Measurements from ENCODE around the gene BPTF.

BPTF gene

GRCh38 chr17:68019675-68020408 lies 194.5 kb downstream of the BPTF start:
- POLR2A ChIA-PET, result interaction anchor here (0.6 to 2.2 kb wide), 17 partner anchors 9 to 437 kb away, joined by 3 to 40 read pairs (median 4); partner anchors contain the start of genes AMZ2, C17orf58, KPNA2 and WIPI1
- Histone ChIP-seq H3K4me1 (ENCODE audit: control insufficient read depth, insufficient read depth, low read length) (no peaks in the 10 kb centered on the region; the same call in 1 of the 2 replicates), H3K4me3 (ENCODE audit: low read depth, low read length) (peak overlapping the region; percentile 47), H3K36me3 (ENCODE audit: control insufficient read depth in 2 of 2, insufficient read depth in 1 of 2, low read length in 2 of 2) (no peaks in the 10 kb centered on the region), H3K27ac (ENCODE audit: extremely low read depth, low read depth, low read length) (peak overlapping the region; percentile 80), H3K9me3 (ENCODE audit: control insufficient read depth, insufficient read depth, low read depth, low read length) (no peaks in the 10 kb centered on the region)
- CTCF ChIA-PET, result interaction anchor here (0.6 to 1.8 kb wide), 11 partner anchors 9 to 1155 kb away, joined by 3 to 15 read pairs (median 4); partner anchors contain the start of gene C17orf58
- TF ChIP-seq ZNF677 (tag by site-specific recombination; IDR thresholded peaks at IDR 0.05), result no peak
- TF ChIP-seq ZNF518A (tag by site-specific recombination; conservative IDR thresholded peaks at IDR 0.05; ENCODE audit: low read depth), result peak; percentile 33; the same call in 1 of the 2 replicates
- TF ChIP-seq SETDB1 (IDR thresholded peaks at IDR 0.05; ENCODE audit: insufficient read length, low read length), result peak; percentile 16
- TF ChIP-seq WT1 (tag by site-specific recombination; IDR thresholded peaks at IDR 0.05), result peak; percentile 50; the same call in 1 of the 2 replicates
- TF ChIP-seq ZBTB1 (tag by site-specific recombination; IDR thresholded peaks at IDR 0.05), result peak; percentile 55; the same call in 1 of the 2 replicates
- peak; percentile 96 for TF ChIP-seq ZNF366 (tag by site-specific recombination; conservative IDR thresholded peaks at IDR 0.05)
- 0 out of 2 replicates have a peak, but pooled peaks have one; percentile 23 for TF ChIP-seq HOXC10 (CRISPR knock-in tag; IDR thresholded peaks at IDR 0.05)
- TF ChIP-seq ZNF558 (tag by site-specific recombination; IDR thresholded peaks at IDR 0.05), result peak; percentile 93
- no peak; the same call in 1 of the 2 replicates for TF ChIP-seq ZNF174 (tag by site-specific recombination; IDR thresholded peaks at IDR 0.05)
- peak; percentile 94 for TF ChIP-seq ZNF549 (tag by site-specific recombination; IDR thresholded peaks at IDR 0.05)
- peak; percentile 98 for TF ChIP-seq KLF17 (tag by site-specific recombination; IDR thresholded peaks at IDR 0.05)
- TF ChIP-seq ZNF629 (tag by site-specific recombination; IDR thresholded peaks at IDR 0.05), result peak; percentile 94
- TF ChIP-seq ZNF555 (tag by site-specific recombination; conservative IDR thresholded peaks at IDR 0.05), result no peak
- TF ChIP-seq, protein P1, sequence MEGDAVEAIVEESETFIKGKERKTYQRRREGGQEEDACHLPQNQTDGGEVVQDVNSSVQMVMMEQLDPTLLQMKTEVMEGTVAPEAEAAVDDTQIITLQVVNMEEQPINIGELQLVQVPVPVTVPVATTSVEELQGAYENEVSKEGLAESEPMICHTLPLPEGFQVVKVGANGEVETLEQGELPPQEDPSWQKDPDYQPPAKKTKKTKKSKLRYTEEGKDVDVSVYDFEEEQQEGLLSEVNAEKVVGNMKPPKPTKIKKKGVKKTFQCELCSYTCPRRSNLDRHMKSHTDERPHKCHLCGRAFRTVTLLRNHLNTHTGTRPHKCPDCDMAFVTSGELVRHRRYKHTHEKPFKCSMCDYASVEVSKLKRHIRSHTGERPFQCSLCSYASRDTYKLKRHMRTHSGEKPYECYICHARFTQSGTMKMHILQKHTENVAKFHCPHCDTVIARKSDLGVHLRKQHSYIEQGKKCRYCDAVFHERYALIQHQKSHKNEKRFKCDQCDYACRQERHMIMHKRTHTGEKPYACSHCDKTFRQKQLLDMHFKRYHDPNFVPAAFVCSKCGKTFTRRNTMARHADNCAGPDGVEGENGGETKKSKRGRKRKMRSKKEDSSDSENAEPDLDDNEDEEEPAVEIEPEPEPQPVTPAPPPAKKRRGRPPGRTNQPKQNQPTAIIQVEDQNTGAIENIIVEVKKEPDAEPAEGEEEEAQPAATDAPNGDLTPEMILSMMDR (tag by site-specific recombination; IDR thresholded peaks at IDR 0.05), result peak; percentile 91
- TF ChIP-seq ZNF280D (tag by site-specific recombination; IDR thresholded peaks at IDR 0.05), result peak; percentile 92; the same call in 1 of the 2 replicates
- no peak for TF ChIP-seq ZNF670 (tag by site-specific recombination; IDR thresholded peaks at IDR 0.05; ENCODE audit: low read depth)
- TF ChIP-seq, protein P2, sequence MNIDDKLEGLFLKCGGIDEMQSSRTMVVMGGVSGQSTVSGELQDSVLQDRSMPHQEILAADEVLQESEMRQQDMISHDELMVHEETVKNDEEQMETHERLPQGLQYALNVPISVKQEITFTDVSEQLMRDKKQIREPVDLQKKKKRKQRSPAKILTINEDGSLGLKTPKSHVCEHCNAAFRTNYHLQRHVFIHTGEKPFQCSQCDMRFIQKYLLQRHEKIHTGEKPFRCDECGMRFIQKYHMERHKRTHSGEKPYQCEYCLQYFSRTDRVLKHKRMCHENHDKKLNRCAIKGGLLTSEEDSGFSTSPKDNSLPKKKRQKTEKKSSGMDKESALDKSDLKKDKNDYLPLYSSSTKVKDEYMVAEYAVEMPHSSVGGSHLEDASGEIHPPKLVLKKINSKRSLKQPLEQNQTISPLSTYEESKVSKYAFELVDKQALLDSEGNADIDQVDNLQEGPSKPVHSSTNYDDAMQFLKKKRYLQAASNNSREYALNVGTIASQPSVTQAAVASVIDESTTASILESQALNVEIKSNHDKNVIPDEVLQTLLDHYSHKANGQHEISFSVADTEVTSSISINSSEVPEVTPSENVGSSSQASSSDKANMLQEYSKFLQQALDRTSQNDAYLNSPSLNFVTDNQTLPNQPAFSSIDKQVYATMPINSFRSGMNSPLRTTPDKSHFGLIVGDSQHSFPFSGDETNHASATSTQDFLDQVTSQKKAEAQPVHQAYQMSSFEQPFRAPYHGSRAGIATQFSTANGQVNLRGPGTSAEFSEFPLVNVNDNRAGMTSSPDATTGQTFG (tag by site-specific recombination; IDR thresholded peaks at IDR 0.05; ENCODE audit: borderline replicate concordance), result peak; percentile 71; the same call in 1 of the 2 replicates
- TF ChIP-seq ZNF501 (tag by site-specific recombination; IDR thresholded peaks at IDR 0.05), result peak; percentile 97
- TF ChIP-seq GLI4 (tag by site-specific recombination; IDR thresholded peaks at IDR 0.05), result peak; percentile 89; the same call in 1 of the 2 replicates
- TF ChIP-seq ZNF654 (tag by site-specific recombination; IDR thresholded peaks at IDR 0.05; ENCODE audit: low read depth), result 0 out of 2 replicates have a peak, but pooled peaks have one; percentile 9
- TF ChIP-seq YY1 (tag by site-specific recombination; IDR thresholded peaks at IDR 0.05), result peak; percentile 68; the same call in 1 of the 2 replicates
- no peak for TF ChIP-seq ZNF16 (tag by site-specific recombination; IDR thresholded peaks at IDR 0.05; ENCODE audit: low read depth)
- no peak; the same call in 1 of the 2 replicates for TF ChIP-seq ZNF404 (tag by site-specific recombination; IDR thresholded peaks at IDR 0.05)
